ENCODE measurements around the gene BRD3. TPM values are rescaled to one million over a fixed set of nuclear protein-coding genes. Genes with fewer than 3 reads are reported as not detected.

BRD3 gene
- total RNA-seq, 1 donor from 2014 or later, result 48.7 TPM

DNA sequence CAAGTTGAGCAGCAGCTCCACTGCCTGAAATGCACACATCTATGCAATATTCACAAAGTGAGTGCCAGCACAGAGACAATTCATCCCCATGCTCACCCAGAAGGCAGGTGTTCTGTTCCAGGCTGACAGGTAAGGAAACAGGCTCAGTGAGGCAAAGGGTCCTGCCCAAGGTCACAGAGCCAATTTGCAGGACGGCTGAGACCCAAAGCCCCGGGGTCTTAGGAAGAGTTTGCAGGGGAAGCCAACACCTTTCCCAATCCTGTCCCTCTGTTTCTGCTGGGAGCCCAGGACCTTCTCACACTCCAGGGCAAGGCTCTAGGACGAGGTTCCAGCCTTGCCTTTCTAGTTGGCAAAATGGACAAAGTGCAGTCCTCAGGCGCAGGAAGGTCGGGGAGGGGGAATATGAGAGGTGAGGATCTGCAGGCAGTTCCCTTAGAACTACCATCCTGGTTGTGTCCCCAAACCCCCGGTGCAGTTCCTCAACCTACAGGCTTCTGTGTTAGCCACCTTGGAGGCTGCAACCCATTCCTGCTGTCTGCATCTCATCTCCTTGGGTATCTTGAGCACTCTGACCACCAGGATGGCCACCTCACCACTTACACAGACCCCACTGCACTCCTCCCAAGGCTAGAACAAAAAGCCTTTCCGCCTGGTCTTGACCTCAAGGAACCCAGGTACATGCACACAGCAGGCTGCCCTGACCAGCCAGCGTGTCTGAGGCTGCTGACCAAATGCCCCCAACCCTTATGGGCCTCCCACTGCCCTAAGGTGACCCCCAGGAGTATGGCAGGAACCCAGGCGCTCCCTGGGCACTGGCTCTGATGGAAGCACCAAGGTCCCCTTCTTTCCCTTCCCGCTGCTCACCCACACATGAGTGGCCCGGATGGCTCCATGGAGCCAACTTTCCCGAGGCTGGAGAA, 1.9 kb upstream of the BRD3 start:
- no peaks in the 10 kb centered on the region for H3K9me3 Mint-ChIP-seq (ENCODE audit: low read depth)
- no peaks in the 10 kb centered on the region for H3K36me3 Mint-ChIP-seq (ENCODE audit: low read depth)
- TF ChIP-seq, protein P1, sequence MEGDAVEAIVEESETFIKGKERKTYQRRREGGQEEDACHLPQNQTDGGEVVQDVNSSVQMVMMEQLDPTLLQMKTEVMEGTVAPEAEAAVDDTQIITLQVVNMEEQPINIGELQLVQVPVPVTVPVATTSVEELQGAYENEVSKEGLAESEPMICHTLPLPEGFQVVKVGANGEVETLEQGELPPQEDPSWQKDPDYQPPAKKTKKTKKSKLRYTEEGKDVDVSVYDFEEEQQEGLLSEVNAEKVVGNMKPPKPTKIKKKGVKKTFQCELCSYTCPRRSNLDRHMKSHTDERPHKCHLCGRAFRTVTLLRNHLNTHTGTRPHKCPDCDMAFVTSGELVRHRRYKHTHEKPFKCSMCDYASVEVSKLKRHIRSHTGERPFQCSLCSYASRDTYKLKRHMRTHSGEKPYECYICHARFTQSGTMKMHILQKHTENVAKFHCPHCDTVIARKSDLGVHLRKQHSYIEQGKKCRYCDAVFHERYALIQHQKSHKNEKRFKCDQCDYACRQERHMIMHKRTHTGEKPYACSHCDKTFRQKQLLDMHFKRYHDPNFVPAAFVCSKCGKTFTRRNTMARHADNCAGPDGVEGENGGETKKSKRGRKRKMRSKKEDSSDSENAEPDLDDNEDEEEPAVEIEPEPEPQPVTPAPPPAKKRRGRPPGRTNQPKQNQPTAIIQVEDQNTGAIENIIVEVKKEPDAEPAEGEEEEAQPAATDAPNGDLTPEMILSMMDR (IDR thresholded peaks at IDR 0.05), result no peak
- no peak overlapping the region for H3K27ac Mint-ChIP-seq (ENCODE audit: unreplicated experiment)
- peaks cover 23% of the 10 kb centered on the region for H3K27me3 Mint-ChIP-seq (ENCODE audit: low read depth)
- H3K4me1 Mint-ChIP-seq (ENCODE audit: low read depth), result peaks cover 21% of the 10 kb centered on the region
- no peak for DNase-seq (ENCODE audit: low spot score)
- H3K4me3 Mint-ChIP-seq (ENCODE audit: unreplicated experiment), result peak overlapping the region; percentile 76

DNA sequence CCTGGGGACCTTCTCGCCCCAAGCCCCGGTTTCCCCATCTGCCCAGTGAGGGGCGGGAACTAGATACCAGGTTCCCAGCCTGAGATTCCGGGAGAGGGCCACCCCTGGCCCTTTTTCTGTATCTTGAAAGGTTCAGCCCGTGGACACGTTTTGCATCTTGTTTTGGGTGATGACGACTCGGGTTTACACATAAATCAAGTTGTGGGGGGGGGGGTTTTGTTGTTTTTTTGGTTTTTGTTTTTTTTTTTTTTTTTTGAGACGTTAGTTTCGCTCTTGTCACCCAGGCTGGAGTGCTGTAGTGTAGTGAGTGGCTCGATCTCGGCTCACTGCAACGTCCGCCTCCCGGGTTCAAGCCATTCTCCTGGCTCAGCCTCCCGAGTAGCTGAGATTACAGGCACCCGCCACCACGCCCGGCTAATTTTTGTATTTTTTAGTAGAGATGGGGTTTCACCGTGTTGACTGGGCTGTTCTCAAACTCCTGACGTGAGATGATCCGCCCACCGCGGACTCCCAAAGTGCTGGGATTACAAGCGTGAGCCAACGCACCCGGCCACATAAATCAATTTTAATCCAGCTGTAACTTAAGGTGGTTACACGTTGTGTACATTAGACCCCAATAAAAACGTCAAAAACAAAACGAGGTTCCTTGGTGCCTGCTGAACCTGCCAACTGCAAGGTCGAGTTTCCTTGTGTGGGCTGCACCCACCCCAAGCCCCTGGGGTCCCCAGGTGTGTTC, 1.1 kb upstream of the BRD3 start:
- TF ChIP-seq, protein P1 (IDR thresholded peaks at IDR 0.05), result no peak
- DNase-seq (ENCODE audit: low spot score), result no peak
- Mint-ChIP-seq H3K36me3 (ENCODE audit: low read depth) (no peaks in the 10 kb centered on the region), H3K4me3 (ENCODE audit: unreplicated experiment) (peak overlapping the region; percentile 76), H3K4me1 (ENCODE audit: low read depth) (peaks cover 21% of the 10 kb centered on the region), H3K27me3 (ENCODE audit: low read depth) (peaks cover 17% of the 10 kb centered on the region), H3K27ac (ENCODE audit: unreplicated experiment) (peak overlapping the region; percentile 70), H3K9me3 (ENCODE audit: low read depth) (no peaks in the 10 kb centered on the region)

DNA sequence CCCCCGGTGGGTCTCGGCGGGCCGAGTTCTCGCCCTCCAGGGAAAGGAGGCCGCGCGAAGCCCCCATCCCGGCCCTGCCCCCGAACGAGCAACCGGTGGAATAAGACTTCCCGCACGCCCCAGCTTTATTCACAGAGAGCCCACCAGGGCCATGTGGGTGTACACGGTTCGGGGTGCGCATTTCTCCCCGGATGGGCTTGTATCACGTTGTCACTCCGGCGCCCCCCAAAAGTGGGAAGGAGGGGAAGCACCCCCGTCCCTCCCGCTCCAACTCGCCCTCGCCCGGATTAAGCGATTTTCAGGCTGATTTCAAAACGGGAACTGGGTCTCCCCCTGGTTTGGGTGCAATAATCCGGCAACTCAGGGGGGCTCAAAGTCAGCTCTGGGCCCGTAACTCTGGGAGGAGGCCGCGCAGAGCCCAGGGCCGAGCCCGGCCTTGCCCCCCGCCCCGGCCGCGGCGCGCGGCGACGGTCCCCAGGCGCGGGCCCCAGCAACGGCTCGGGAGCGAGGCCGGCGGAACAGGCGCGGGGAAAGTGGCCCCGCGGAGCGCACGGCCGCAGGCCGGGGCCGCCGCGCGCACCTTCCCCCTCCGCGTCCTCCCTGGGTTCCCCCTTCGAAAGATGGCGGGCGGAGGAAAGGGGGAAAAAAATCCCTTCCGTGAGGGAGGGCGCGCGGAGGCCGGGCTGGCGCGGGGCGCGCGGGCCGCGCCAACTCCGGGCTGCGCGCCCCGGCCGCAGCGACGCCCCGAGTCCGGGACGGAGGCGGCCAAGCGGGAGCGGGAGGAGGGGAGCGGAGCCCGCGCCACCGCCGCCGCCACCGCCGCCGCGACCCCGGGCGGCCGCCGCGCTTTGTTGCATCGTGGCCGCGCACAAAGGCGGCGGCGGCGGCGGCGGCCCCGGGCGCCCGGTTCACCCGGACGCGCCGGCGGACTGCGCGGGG, 644 bp downstream of the BRD3 start:
- Mint-ChIP-seq H3K27ac (ENCODE audit: unreplicated experiment) (peak overlapping the region; percentile 78), H3K9me3 (ENCODE audit: low read depth) (no peaks in the 10 kb centered on the region), H3K36me3 (ENCODE audit: low read depth) (no peaks in the 10 kb centered on the region), H3K27me3 (ENCODE audit: low read depth) (peaks cover 8% of the 10 kb centered on the region), H3K4me1 (ENCODE audit: low read depth) (peaks cover 25% of the 10 kb centered on the region), H3K4me3 (ENCODE audit: unreplicated experiment) (peak overlapping the region; percentile 79)
- DNase-seq (ENCODE audit: low spot score), result no peak
- TF ChIP-seq, protein P1 (IDR thresholded peaks at IDR 0.05), result peak; percentile 5

DNA sequence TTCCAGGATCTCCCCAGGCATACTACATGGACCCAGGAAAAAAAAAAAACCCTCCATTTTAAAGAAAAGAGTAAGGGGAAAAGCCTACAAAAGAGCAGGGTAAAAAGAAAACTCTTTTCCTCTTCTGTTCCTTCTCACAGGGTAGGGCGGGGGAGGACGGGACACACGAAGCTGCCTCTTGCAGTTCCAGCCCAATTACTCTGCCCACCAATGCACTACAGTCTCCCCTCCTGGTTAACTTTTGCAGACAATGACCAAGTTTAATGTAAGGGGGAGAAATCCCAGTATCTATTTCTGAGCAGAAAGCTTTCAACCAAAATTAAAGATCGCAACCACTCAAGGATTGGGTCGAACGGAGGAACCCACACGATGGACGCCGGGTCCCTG, 1.3 kb downstream of the BRD3 start:
- TF ChIP-seq, protein P1 (IDR thresholded peaks at IDR 0.05), result no peak
- H3K4me1 Mint-ChIP-seq (ENCODE audit: low read depth), result peaks cover 25% of the 10 kb centered on the region
- peaks cover 7% of the 10 kb centered on the region for H3K27me3 Mint-ChIP-seq (ENCODE audit: low read depth)
- no peaks in the 10 kb centered on the region for H3K9me3 Mint-ChIP-seq (ENCODE audit: low read depth)
- H3K4me3 Mint-ChIP-seq (ENCODE audit: unreplicated experiment), result peak overlapping the region; percentile 79
- H3K27ac Mint-ChIP-seq (ENCODE audit: unreplicated experiment), result peak overlapping the region; percentile 87
- no peaks in the 10 kb centered on the region for H3K36me3 Mint-ChIP-seq (ENCODE audit: low read depth)
- DNase-seq (ENCODE audit: low spot score), result no peak

All from chondrocyte (in vitro differentiated cells).